Stimulated activated CD4-positive, alpha-beta T cell treated with anti-CD3 and anti-CD28 coated beads, Interleukin-2, amount 100 ng/mL, for 24 hours (primary cell): ENCODE measurements around the gene FGF18.
"Not testable (repeated sequence)": the region's sequence is repeated elsewhere in the genome, so short reads cannot be mapped to it uniquely, and the experiment has no call there.

Source experiments
- DNase-seq, 2 donors: peaks; one replicate each; pipeline ENCODE4 v3.0.0-alpha.2; 2020

FGF18 gene

DNA sequence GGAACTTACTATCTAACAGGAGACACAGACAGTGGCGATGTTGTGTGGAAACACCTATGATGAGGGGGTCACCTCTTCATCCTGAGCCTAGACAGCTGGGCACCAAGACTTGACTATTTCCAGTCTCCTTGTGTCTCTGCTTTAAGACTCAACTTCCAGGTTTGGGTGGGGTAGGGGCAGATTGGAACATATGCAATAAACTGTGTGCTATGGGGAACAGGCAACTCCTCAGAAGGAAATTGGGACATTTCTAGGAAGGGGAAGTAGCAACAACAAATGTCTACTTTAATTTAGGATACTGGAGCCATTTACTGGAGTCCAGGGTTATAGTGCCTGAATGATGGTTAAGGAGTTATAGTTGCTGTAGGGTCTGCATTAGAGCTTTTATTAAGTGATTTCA is 57.3 kb downstream of the FGF18 start:
- DNase-seq = no peak

DNA sequence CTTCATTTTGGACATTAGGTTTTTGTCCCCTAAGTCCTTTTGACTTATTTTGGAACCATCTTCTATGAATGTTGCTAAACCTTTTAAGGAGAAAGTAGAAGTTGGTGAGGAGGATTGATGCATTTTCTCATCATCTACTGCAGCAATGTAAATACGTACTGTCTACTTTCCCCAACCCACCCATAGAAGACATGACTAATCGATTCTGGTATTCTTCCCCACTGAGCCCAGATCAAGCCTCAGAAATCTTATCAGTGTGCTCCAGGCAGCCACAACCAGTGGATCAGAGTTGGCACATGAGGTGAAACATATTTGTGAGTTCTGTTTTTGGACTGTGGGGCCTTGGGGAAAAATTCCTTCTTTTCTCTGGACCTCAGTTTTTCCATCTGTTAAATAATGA is 57.7 kb downstream of the FGF18 start:
- DNase-seq = no peak

DNA sequence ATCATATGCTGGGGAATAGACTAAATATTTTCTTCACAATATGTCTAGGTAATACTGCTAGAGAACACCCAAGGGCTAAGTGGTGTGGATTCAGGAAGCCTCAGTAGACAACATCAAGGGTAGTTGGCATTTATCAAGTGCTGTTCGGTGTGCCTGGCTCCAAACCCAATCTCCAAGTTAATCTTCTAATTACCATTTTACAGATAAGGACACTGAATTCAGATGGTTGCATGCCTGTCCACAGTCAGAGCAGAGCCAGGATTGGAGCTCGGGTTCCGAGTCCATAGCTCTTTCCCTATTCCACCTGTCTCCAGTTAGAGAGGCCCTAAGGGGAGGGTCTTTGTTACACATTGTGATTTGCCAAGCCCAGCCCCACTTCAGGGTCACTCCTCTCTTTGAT is 58.2 kb downstream of the FGF18 start:
- no peak for DNase-seq

DNA sequence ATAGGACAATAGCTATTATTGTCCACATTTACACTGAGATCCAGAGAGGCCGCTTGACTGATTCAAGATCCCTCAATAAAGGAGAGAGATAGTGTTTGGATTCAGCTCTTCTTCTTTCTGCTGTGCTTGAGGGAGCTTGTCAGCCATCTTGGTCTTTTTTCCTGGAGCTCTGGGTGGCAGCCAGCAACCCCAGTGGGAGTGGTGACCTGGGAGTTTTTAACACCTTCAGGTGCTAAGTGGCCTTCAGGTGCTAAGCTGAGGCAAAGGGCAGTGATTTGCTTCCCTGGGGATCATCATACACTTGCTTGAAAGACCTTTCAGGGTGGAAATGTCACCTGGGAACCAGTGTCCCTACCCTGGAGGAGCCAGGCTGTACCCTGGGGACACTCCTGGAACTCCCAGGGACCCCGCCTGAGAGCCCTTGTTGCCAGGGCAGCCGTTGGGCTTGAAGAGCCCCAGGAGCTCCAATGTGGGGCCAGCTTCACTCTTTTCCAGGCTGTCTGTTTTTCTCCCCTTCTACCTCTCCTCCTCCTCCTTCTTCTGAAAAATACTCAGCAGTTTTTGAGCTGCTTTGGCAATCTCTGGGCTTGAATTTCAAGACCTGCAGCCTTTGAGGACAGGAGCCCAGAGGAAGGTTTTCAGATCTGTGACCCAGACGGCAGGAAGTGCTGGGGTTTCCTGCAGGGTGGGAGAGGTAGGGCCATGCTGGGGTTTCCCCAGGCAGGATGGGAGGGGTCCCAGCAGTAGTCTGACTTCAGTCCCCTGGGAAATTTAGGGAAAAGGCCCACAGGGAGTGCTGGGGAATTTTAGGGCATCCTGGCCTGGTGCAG is 59.7 kb downstream of the FGF18 start:
- no peak for DNase-seq

DNA sequence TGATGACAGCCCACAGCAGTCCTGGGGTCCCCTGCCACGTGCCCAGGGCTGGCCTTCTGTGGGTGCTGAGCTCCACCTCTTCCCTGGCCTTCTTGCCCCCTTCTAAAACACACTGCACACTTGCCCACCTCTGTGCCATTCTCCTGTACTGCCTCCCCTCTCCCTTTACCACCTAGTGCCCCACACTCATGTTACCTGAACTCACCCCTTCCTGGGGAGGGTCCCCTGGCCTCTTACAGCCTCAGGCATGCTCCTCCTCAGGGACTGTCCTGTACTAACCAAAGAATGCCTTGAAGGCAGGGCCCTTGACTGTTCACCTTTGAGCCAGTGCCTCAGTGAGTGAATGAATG is 60.3 kb downstream of the FGF18 start:
- no peak for DNase-seq

DNA sequence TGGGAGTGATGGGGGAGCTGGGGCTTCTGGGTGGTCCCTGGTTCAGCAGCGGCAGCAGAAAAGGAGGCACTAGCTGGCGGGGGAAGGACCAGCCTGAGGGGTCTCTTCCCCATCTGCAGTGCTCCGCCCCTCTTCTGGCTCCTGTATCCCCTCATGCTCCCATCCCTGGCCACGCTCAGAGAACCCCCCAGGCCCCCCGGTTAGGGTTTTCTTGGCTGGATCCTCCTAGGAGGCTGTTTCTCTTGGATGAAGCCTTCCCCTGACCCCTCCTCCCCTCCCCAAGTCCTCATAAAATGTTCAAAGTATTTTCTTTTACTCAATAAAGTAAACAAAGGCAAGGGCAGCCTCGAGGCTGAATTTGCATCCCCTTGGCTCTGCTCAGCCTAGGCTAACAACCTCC is 60.8 kb downstream of the FGF18 start:
- no peak for DNase-seq

DNA sequence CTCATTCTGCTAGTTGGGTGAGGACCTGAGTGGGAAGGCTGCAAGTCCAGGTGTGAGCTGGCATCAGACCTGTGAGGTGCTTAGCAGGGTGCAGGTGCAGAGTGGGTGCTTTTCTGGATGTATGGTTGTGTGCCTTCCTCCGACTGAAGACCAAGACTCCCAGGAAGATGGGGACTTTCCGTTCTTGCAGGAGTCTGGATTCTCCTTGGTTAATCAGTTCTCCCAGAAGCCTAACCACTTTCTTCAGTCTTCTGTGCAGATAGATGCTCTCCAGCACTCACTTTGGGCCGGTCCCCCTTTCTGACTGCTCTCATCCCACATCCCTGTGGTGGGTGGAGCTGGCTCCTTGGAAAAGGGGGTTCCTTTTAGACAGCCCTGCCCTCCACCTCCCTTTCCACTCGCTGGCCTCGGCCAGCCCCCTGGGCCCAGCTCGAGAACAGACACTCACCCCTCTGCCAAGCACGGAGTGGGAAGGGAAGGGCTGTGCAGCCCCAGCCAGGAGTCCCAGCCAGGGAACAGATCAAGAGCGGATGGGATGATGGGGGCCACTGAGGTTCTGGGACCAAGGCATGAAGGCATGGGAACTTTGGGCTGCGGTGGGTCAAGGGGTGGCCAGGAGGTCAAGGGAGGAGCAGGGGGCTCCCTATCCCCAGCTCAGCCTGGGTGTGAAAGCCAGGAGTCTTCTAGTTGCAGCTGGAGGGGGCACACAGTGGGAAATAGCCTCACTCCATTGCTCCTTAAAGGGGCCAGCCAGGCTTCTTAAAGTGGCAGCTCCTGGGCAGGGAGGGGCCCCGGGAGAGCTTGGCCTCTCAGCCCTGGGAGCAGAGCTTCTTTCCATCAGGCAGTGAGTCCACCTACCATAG is 62.4 kb downstream of the FGF18 start:
- no peak for DNase-seq

DNA sequence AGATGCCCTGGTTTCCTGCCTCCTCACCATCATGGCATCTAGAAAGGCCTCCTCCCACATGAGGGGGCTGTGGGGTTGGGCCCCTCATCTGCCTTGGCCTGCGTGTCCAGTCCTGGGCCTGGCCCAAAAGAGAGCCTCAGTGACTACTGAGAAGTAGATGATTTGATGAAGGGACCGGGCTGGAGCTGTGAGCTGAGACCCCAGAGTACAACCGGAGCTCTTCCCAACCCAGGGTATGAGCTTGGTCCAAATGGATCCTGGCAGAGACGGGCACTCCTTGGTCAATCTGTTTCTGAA is 62.9 kb downstream of the FGF18 start:
- DNase-seq = no peak

DNA sequence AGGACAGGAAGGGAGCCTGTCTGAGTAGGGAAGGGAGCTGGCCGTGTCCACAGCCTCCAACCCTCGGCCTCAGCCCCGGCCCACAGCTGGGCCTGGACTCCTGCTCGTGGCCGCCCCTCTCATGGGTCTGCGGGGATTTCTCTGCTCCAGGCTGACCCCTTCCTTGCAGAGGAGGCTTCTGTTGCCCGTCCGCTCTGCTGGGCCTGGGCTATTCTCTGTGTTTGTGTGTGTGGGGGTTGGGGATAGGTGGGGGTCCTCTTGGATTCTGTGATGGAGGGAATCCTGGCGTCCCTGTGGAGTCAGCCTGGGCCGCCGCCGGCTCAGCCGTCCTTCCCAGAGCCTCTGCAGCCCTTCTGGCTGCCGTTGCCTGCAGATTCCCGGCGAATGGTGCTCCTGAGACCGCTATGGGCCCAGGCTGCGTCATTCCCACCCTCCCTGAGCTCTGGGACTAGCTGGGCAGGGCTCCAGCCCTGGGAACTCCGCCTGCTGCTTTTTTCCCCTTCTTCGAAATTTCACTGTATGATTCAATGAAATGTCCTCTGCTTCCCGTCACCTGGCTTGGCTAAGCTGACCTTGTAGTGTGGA is 64.2 kb downstream of the FGF18 start:
- DNase-seq = no peak

DNA sequence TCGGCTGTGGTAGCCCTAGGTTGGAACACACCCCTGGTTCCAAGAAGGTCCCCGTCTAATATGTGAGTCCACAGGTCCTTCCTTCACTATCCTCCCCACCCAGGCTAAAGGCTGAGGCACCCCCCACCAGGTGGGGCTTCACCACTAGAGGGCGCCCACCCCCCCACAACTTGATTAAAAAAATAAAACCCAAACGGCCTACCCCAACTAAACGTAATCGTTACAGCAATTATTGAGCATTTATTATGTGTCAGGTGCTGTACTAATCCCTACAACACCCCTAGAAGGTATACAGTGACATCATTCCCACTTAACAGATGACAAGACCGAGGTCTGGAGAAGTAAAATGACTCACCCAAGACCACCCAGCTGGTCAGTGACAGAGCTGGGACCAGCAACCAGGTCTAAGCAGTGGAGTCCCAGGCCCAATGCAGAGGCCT is 65.0 kb downstream of the FGF18 start:
- DNase-seq = peak; percentile 70

DNA sequence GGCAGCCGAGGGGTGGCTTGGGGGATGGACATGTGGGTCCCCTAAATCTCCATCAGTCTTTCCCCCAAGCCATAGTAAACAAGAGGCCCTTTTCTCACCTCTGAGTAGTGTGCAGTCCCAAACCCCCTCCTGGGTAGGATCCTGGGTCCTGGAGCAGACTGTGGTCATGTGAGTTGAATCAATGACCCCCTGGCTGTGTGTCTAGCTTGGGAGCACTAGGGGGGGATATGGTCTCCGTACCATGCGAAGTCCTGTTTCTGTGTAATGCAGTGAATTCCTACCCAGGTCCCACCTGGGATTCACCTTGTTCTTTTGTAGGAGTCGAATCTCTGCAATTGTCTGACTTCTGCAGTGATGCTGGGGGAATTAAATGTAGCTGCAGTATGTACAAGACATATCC is 66.2 kb downstream of the FGF18 start:
- no peak for DNase-seq

DNA sequence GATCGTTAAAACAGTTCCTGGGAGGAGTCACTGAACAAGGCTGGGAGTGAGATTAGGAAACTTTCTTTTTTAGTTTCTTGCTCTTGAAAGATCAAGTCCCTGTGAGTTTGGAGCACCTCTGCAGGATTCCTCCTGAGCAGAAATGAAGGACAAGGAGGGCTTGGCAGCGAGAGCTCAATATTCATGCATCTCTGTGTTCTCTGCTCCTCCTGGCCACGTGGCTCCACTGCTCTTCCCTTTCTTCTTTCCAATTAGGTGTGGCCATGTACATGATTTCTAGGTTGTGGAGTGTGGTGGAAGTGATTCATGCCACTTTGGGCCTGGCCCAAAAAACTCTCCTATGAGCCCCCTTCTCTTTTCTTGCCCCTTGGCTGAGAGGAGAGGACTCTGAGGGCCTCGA is 67.2 kb downstream of the FGF18 start:
- no peak for DNase-seq

DNA sequence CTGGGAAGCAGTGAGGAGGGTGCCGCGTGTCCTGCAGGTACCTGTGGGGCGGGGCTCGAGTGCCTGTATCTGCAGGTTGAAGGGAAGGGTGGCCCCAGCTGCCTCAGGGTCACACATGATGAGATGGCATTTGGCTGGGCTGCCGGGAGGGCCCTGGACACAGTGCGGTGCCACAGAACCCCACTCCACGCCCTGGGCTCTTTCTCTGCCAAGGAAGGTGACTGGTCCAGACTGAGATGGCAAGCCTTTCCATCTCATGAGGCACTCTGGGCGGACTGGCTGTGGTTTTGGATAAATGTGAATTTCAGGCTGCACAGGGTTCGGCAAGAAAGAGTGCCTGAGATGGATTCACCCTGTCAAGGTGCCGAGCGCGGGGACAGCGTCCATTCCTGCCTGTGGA is 69.4 kb downstream of the FGF18 start:
- DNase-seq = no peak

DNA sequence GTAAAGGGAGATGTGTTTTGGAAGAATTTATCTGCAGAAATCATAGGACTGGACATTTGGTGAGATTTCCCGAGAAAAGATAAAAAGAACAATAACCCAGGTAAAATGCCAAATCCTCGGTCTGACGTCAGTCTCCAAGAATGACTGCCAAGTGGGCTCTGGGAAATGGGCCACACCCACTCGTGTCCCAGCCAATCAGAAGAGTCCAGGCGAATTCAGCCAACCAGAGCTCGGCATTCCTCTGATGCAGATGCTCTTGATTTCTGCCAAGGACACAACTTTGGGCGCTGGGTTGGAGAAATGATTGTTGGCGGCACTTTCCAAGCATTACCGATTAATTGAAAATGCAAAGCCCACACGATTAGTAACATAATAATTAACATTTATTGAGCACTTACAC is 73.3 kb downstream of the FGF18 start:
- DNase-seq = no peak

DNA sequence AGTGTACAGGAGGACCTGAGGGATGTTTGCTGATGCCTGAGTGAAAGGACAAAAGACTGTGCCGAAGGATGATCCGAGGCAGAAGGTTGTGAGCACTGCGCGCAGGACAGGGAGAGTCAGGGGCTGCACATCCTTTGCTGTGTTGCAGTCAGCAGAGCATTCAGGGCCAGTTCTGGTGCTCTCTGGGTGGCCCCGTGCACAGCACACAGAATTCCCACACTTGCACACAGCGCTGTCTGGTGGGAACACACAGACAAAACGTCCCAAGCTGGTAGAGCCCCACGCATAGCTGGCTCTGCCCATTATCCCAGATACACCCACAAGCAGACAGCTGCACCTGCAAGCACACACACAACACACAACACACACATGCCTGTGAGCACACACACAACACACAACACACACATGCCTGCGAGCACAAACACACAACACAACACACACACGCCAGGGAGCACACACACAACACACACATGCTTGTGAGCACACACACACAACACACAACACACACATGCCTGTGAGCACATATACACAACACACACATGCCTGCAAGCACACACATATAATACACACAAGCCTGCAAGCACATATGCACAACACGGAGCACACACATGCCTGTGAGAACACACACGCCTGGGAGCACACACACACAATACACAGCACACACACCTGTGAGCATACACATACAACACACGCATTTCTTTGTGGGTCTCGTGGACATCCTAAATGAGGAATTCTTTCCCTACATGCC is 74.4 kb downstream of the FGF18 start:
- no peak for DNase-seq

DNA sequence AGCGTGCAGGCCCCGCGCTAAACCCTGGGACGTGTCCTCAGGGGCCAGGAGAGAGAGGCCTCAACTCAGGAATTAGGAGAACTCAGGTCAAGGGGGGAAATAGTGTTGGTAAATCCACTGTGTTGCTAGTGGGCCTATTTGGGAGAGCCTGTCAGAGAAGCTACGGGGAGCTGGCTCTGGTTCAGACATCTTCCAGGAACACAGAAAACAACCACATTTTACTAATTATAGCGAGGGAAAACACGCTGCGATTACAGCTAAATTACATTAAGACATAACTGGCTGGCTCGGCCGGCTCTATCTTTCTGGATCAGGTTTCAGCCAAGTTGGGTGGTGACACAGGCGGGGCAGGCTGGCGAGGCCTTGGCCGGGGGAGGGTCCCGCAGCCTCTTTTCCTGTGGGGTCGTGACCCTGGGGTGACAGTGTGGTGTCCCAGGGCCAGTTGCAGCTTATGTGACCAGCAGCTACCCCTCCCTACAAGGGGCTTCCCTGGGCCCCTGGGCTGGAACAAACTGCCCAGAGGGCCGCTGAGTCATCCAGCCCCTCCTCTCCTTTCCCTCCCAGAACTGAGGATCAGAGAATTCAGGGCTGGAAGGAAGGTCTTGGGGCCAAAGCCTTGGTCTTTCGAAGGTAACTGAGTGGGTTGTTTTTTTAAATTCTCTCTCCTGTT is 75.1 kb downstream of the FGF18 start:
- no peak for DNase-seq

DNA sequence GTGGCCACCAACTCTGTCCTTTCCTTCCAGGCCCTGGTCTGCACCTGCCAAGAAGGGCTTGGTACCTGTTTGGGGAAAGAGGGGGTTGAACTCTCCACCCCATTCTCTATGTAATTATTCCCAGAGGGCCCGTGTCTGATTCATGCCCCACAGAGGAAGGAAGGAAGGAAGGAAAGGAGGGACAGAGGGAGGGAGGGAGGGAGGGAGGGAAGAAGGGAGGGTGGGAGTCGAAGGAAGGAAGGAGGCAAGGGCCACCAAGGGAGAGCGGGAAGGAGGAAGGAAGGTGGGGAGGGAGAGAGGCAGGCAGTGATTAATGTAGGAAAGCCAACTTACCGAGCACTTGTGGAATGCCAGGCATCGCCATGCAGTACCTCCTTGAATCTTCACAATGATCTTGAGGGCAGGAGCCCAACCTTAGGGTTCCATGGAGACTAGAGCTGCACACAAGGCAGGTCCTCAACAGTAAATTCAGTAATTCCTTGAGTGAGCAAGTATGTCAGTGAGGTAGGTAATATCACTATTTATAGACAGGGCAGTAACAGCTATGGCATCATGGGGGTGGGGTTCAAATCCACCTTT is 75.8 kb downstream of the FGF18 start:
- no peak for DNase-seq

DNA sequence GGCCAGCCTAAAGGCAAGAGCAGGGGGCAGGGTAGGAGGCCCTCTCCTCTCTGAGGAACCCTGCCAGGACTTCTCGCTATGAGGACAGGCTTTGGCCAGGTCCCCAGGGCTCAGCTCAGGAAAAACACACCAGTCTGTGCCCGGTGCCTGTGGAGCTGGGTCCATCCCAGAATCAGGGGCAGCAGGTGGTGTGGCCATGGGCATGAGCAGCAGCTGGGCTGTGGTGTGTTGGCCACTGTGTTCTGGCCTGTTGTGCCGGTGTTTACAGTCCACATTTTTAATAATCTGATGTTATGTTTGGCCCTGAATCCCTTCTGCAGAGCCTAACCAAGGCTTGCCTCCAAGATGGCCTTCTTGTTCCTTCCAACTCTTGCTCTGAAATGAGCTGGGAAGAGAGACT is 77.0 kb downstream of the FGF18 start:
- DNase-seq = no peak

DNA sequence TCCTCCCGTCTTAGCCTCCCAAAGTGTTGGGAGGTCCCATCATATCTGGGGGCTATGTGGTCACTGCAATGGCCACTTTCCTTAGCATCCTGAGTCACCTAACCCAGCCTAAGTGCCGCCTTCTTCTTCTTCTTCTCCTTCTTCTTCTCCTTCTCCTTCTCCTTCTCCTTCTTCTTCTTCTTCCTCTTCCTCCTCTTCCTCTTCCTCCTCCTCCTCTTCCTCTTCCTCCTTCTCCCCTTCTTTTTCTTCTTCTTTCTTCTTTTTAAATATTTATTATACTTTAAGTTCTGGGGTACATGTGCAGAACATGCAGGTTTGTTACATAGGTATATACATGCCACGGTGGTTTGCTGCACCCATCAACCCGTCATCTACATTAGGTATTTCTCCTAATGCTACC is 78.0 kb downstream of the FGF18 start:
- not testable (repeated sequence) for DNase-seq

DNA sequence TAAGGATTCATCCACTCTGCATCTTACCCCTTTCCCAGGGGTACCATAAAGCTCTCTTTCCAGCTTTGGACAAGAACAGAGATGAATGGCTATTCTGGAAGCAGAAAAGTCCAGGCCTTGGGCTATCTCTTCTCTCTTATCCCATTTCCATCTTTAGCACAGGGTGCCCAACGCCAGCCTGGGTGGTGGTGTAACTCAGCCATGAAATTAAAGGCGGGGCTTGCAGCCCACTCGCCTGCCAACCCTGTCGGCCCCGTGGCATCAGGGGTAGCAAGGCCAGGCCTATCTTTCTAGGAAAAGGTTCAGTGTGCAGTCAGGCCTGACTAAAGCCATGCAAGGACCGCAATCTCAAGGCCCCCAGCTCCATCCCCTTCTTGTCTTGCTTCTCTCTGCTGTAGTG is 78.7 kb downstream of the FGF18 start:
- DNase-seq = no peak

DNA sequence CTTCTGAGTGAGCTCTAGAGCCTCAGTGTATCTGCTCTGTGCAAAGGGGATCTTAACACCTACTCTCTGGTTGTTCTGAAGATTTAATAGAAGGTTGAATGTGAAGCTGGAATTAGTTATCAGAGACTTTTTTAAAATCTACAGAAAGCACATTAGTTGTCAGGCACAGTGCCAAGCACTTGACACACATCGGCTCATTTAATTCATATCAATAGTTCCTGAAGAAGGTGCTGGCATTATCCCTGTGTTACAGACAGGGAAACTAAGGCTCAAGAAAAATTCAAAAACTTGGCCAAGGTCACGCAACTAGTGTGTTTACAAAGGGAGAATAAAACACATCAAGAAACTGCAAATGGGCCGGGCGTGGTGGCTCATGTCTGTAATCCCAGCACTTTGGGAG is 80.2 kb downstream of the FGF18 start:
- no peak for DNase-seq

DNA sequence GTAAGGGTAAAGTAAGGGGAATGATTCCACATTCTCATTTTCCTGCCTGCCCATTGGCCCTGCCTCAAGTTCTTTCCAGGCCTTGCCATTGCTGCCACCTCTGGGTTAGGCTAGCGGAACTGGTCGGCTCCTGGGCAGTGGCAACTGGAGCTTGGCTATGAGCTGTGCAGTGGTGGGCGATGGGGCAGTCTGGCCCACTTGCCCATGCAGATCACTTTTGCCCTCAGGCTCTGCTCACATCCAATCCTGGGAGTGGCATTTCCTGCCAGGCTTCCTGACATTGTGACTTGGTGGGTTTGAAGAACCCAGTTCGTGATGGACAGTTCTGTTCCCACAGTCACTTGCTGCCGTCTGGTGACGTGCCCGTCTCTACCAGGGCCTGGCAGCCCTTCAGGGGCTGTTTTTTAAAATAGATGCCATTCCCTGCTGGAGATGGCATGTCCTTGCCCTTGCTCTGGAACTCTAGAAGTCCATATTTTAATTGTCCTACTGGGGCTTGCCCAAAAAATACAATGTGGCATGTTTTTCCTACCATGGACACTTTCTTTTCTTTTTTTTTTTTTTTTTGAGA is 86.1 kb downstream of the FGF18 start:
- no peak for DNase-seq
